ENCODE measurements around the gene FAM72C.
"Not testable (repeated sequence)": the region's sequence is repeated elsewhere in the genome, so short reads cannot be mapped to it uniquely, and the experiment has no call there.

Gene FAM72C

DNA sequence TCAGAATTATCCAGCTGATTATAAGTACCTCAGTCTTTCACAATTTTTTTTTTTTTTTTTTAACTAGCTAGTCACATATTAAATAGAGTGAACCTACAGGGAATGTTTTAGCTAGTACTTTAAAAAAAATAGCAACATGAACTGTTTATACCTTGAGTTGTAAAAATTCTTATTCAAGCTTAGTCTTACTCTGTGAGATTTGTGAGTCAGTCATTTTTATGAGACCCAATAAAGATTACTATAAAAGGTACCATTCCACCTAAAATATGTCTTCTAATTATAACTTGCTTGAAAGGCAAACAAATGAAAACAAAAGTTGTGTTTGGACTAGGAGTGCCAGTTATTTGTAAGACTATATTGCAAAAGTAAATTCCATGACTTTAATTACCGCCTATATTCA, 5.9 kb downstream of the FAM72C start:
- not testable (repeated sequence) for H3K9me3 ChIP-seq (ENCODE audit: insufficient read depth, low read depth, low read length); H3K4me1 ChIP-seq (ENCODE audit: insufficient read depth, low read length); H3K27ac ChIP-seq (ENCODE audit: low read length)

DNA sequence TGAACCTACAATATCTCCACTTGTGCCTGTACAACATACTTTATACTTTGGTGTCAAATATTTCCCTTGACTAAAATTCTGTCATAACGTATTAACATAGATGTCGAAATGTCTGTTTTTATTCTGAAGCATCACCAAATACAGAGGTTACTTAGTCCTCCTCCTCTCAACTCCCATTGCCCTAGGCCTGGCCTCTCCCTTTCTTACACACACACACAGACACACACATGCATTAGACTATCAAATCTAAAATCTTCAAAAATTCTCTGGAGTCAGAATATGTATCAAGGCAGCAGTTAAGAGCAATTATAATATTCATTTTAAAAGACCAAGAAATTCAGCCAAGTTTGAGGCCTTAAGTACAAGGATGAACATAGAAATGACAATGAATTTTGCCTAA, 7.5 kb downstream of the FAM72C start:
- not testable (repeated sequence) for H3K9ac ChIP-seq (ENCODE audit: low read depth, low read length); H3K27me3 ChIP-seq (ENCODE audit: insufficient read depth, low read length); H3K4me3 ChIP-seq (ENCODE audit: low read length); H3K9me3 ChIP-seq (ENCODE audit: insufficient read depth, low read depth, low read length); H3K27ac ChIP-seq (ENCODE audit: low read length); H3K4me1 ChIP-seq (ENCODE audit: insufficient read depth, low read length); H3K36me3 ChIP-seq (ENCODE audit: insufficient read depth, low read depth, low read length)

More for the DNA sequence above, 5.9 kb downstream of the FAM72C start:
- H3K36me3 ChIP-seq (ENCODE audit: insufficient read depth, low read depth, low read length); H3K9ac ChIP-seq (ENCODE audit: low read depth, low read length); H3K27me3 ChIP-seq (ENCODE audit: insufficient read depth, low read length); H3K4me3 ChIP-seq (ENCODE audit: low read length): not testable (repeated sequence)

DNA sequence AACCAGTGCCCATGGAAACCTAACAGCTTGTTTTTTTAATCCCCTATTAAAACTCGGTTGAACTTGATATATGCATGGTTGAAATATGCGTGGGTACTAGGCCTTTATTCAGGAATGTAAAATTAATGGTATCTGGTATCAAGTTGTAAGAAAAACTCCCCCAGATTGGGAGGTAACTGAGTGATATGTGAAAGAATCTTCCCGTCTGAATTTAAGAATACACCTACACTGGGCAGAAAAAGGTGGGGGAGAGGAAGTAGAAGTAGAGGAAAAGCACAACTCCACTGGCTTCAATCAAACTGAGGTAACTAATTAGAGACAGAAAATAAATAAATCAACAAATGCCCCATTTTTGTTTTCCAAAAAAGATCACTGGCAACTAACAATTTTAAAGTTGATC, 15.9 kb downstream of the FAM72C start:
- H3K9ac ChIP-seq (ENCODE audit: low read depth, low read length); H3K4me3 ChIP-seq (ENCODE audit: low read length); H3K9me3 ChIP-seq (ENCODE audit: insufficient read depth, low read depth, low read length); H3K36me3 ChIP-seq (ENCODE audit: insufficient read depth, low read depth, low read length); H3K4me1 ChIP-seq (ENCODE audit: insufficient read depth, low read length); H3K27ac ChIP-seq (ENCODE audit: low read length); H3K27me3 ChIP-seq (ENCODE audit: insufficient read depth, low read length): not testable (repeated sequence)

DNA sequence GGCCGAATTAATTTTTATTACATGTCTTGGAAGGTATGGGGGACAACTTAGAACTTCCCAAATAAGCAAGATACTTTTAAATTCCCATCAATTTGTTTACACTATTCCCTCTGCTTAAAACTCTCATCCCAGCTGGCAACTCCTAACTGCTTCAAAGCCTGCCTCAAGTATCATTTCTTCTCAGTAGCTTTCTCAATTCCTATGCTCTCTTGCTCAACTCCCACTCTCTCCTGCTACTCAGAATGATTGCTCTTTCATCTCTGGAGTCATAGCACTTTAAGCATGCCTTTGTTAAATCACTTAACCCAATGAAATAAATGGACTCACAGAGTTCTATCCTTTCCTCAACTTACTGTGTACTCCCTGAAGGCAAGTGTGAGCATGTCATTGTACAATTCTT, 18.9 kb downstream of the FAM72C start:
- H3K4me1 ChIP-seq (ENCODE audit: insufficient read depth, low read length); H3K4me3 ChIP-seq (ENCODE audit: low read length); H3K36me3 ChIP-seq (ENCODE audit: insufficient read depth, low read depth, low read length); H3K27me3 ChIP-seq (ENCODE audit: insufficient read depth, low read length); H3K27ac ChIP-seq (ENCODE audit: low read length); H3K9ac ChIP-seq (ENCODE audit: low read depth, low read length); H3K9me3 ChIP-seq (ENCODE audit: insufficient read depth, low read depth, low read length): not testable (repeated sequence)

- H3K4me1 ChIP-seq (ENCODE audit: insufficient read depth, low read length); H3K9ac ChIP-seq (ENCODE audit: low read depth, low read length); H3K9me3 ChIP-seq (ENCODE audit: insufficient read depth, low read depth, low read length); H3K4me3 ChIP-seq (ENCODE audit: low read length); H3K27ac ChIP-seq (ENCODE audit: low read length); H3K27me3 ChIP-seq (ENCODE audit: insufficient read depth, low read length); H3K36me3 ChIP-seq (ENCODE audit: insufficient read depth, low read depth, low read length): not testable (repeated sequence)
Observed at GRCh38 chr1:143951485-143952391, 20.0 kb downstream of the FAM72C start.

- H3K27me3 ChIP-seq (ENCODE audit: insufficient read depth, low read length); H3K36me3 ChIP-seq (ENCODE audit: insufficient read depth, low read depth, low read length); H3K4me1 ChIP-seq (ENCODE audit: insufficient read depth, low read length): not testable (repeated sequence)
Observed at GRCh38 chr1:143947749-143948148, 24.0 kb downstream of the FAM72C start.

DNA sequence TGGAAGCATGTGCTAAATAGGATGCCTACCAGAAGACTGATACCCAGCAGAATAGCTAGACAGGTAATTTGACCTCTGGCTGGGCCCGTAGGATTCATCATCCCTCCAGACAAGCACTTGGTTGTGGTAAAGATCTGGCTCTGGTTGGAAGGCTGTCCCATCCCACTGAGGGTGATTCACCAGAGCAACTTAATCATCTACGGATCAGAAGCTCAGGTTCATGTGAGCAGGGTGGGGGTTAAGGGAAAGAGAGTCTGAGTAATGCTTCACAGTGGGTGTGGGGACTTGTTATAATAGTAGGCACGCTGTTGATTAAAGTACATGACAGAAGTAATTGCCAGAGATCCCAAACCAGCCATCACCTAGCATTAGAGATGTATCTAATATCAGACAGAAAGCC, 26.5 kb downstream of the FAM72C start:
- not testable (repeated sequence) for H3K9ac ChIP-seq (ENCODE audit: low read depth, low read length); H3K36me3 ChIP-seq (ENCODE audit: insufficient read depth, low read depth, low read length); H3K4me1 ChIP-seq (ENCODE audit: insufficient read depth, low read length); H3K27ac ChIP-seq (ENCODE audit: low read length); H3K9me3 ChIP-seq (ENCODE audit: insufficient read depth, low read depth, low read length); H3K4me3 ChIP-seq (ENCODE audit: low read length); H3K27me3 ChIP-seq (ENCODE audit: insufficient read depth, low read length)

More at GRCh38 chr1:143947749-143948148, 24.0 kb downstream of the FAM72C start:
- not testable (repeated sequence) for H3K9me3 ChIP-seq (ENCODE audit: insufficient read depth, low read depth, low read length); H3K4me3 ChIP-seq (ENCODE audit: low read length); H3K9ac ChIP-seq (ENCODE audit: low read depth, low read length); H3K27ac ChIP-seq (ENCODE audit: low read length)

DNA sequence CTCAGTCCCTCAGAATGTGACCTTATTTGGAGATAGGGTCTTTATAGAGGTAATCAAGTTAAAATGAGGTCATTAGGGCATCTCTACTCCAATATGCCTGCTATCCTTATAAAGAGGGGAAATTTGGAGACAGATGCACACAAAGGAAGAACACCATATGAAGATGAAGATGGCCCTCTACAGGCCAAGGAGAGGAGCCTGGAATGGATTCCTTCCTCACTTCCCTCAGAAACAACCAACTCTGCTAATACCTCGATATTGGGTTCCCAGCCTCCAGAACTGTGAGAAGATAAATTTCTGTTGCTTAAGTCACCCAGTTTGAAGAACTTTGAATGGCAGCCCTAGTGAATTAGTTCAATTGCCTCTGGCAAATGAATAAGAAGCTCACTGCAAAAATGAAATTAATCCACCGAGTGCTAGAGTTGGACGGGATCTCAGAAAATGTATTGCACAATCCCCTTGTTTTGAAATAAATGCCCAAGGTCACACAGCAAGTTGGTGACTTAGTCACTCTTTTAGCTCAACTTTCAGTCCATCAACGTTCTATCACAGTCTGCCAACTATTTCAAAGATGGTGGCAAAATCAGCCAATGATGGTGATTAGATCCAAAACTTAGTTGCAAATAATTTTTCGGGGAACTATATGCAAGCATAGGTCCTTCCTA, 27.1 kb downstream of the FAM72C start:
- not testable (repeated sequence) for H3K27ac ChIP-seq (ENCODE audit: low read length); H3K4me3 ChIP-seq (ENCODE audit: low read length); H3K4me1 ChIP-seq (ENCODE audit: insufficient read depth, low read length); H3K27me3 ChIP-seq (ENCODE audit: insufficient read depth, low read length); H3K9ac ChIP-seq (ENCODE audit: low read depth, low read length); H3K9me3 ChIP-seq (ENCODE audit: insufficient read depth, low read depth, low read length); H3K36me3 ChIP-seq (ENCODE audit: insufficient read depth, low read depth, low read length)

- H3K4me1 ChIP-seq (ENCODE audit: insufficient read depth, low read length); H3K4me3 ChIP-seq (ENCODE audit: low read length); H3K27ac ChIP-seq (ENCODE audit: low read length); H3K9me3 ChIP-seq (ENCODE audit: insufficient read depth, low read depth, low read length); H3K9ac ChIP-seq (ENCODE audit: low read depth, low read length); H3K27me3 ChIP-seq (ENCODE audit: insufficient read depth, low read length); H3K36me3 ChIP-seq (ENCODE audit: insufficient read depth, low read depth, low read length): not testable (repeated sequence)
Observed at GRCh38 chr1:143943319-143943978, 28.3 kb downstream of the FAM72C start.

- H3K9me3 ChIP-seq (ENCODE audit: insufficient read depth, low read depth, low read length); H3K4me3 ChIP-seq (ENCODE audit: low read length); H3K9ac ChIP-seq (ENCODE audit: low read depth, low read length); H3K36me3 ChIP-seq (ENCODE audit: insufficient read depth, low read depth, low read length); H3K4me1 ChIP-seq (ENCODE audit: insufficient read depth, low read length); H3K27me3 ChIP-seq (ENCODE audit: insufficient read depth, low read length); H3K27ac ChIP-seq (ENCODE audit: low read length): not testable (repeated sequence)
Observed at GRCh38 chr1:143942238-143942860, 29.4 kb downstream of the FAM72C start.

DNA sequence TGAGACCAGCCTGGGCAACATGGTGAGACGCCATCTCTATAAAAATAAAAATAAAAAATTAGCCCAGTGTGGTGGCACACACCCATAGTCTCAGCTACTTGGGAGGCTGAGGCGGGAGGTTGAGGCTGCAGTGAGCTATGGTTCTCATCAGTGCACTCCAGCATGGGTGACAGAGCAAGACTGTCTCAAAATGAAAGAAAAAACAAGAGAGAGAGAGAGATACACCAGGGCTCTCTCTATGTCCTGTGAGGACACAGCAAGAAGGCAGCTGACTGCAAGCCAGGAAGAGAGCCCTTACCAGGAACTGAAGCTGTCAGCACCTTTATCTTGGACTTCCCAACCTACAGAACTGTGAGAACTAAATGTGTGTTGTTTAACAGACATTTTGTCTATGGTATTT, 32.1 kb downstream of the FAM72C start:
- H3K36me3 ChIP-seq (ENCODE audit: insufficient read depth, low read depth, low read length); H3K27me3 ChIP-seq (ENCODE audit: insufficient read depth, low read length); H3K4me1 ChIP-seq (ENCODE audit: insufficient read depth, low read length); H3K9me3 ChIP-seq (ENCODE audit: insufficient read depth, low read depth, low read length); H3K9ac ChIP-seq (ENCODE audit: low read depth, low read length); H3K27ac ChIP-seq (ENCODE audit: low read length); H3K4me3 ChIP-seq (ENCODE audit: low read length): not testable (repeated sequence)

DNA sequence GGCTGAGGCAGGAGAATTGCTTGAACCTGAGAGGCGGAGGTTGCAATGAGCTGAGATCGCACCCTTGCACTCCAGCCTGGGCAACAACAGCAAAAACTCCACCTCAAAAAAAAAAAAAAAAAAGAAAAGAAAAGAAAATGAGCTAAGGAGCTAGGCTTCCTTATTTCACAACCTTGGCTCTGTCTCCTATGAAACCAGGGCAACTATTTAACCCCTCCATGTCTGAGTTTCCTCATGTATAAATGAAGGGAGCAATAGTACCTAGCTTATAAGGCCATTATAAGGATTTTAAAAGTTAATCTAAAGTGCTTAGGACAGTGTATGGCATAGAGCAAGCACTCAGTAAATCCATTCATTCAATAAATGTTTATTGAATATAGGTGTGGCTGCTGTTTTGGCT, 32.9 kb downstream of the FAM72C start:
- not testable (repeated sequence) for H3K27ac ChIP-seq (ENCODE audit: low read length); H3K27me3 ChIP-seq (ENCODE audit: insufficient read depth, low read length); H3K36me3 ChIP-seq (ENCODE audit: insufficient read depth, low read depth, low read length); H3K9ac ChIP-seq (ENCODE audit: low read depth, low read length); H3K9me3 ChIP-seq (ENCODE audit: insufficient read depth, low read depth, low read length); H3K4me3 ChIP-seq (ENCODE audit: low read length); H3K4me1 ChIP-seq (ENCODE audit: insufficient read depth, low read length)

Measured in iPS-20b (cell line).